Activated CD4-positive, alpha-beta T cell treated with anti-CD3 and anti-CD28 coated beads for 1 hour (primary cell): ENCODE results near the gene DIS3L.
A peak's percentile ranks its signal among the peaks of the same experiment; 100 is the strongest.
"Not testable (repeated sequence)": the region's sequence is repeated elsewhere in the genome, so short reads cannot be mapped to it uniquely, and the experiment has no call there.

Experiments
- DNase-seq: peaks from one replicate; pipeline ENCODE4 v3.0.0-alpha.2; 2020

Gene DIS3L

DNA sequence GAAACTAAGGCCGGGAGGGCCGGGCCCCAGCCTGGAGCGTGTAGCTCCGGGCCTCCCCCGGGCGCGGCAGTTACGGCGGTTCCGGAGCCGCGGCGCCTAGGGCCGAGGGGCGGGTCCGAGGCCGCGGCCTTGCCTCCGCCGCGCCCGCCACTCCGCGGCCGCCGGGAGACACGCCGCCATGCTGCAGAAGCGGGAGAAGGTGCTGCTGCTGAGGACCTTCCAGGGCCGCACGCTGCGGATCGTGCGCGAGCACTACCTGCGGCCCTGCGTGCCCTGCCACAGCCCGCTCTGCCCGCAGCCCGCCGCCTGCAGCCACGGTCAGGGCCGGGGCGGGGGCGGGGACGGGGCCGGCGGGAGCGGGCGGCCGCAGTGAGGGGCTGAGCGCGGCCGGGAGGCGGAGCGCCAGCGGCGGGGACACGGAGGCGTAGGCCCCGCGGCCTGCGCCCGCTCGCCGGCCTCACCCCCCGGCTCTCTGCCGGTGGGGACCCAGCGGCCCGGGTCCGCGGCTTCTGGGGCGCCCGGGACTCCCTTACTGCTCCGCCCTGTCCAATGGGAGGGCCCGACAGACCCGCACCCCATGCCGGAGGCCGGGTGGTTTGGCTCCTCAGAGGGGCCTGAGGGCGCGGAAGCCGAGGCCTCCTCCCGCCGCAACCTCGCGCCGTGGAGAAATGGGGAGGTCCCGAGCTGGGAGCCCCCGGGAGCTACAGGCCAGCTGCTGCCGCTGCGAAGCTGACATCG lies at the start of gene DIS3L:
Gene DIS3L, plus strand, starts transcription at position 150 of the 738 bp plus-strand sequence. Its CDS starts 29 bp downstream, at position 179.
- peak; percentile 49 for DNase-seq

DNA sequence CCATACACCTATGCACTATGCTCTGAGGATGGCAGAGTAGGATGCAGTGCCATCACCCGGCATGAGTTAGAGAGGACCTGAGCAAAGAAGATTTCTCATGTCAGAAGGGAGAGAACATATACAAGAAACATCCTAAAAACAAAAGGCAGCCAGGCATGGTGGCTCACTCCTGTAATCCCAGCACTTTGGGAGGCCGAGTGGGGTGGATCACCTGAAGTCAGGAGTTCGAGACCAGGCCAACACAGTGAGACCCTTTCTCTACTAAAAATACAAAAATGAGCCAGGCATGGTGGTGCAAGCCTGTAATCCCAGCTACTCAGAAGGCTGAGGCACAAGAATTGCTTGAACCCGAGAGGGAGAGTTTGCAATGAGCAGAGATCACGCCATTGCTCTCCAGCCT lies 47.5 kb upstream of the DIS3L start:
- not testable (repeated sequence) for DNase-seq

DNA sequence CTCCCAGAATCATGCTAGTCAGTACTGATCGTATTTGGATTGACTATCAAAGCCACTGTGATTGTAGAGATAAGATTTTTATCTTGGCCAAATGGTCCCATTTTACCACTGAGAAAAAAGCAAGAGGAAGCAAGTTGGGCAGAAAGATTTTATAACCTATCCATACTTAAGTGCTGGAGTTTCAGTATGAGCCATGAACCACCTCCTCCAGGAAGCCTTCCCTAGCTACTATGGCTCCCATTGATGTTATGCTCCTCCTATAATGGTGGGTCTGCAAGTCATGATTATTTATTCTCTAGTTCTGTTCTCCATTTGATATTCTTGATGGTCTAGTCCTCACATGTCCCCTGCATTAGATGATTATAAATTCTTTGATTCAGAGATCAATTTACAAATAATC lies 46.4 kb upstream of the DIS3L start:
- no peak for DNase-seq

DNA sequence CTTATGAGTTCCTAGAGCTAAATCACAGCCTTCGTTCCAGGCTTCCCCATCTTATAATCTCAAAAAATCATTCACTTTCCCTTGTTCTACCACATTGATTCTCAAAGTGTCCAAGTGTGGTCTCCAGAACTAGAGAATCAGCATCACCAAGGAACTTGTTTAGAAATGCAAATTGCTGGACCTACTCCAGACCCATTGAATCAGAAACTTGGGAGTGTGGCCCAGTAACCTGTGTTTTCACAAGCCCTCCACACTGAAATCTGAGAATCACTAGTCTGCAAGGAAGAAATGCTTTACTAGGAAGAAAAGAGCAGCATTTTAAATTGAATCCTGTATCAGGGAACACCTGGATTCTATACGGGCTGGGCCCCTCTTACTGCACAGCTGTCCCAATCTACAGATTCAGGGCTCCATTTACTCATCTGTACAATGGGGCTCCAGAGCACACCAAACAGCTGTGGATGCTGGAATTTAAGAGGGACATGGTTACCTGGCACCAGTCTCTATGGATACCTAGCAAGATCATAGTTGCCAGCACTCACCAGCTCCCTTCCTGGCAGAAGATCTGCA lies 43.7 kb upstream of the DIS3L start:
- no peak for DNase-seq

DNA sequence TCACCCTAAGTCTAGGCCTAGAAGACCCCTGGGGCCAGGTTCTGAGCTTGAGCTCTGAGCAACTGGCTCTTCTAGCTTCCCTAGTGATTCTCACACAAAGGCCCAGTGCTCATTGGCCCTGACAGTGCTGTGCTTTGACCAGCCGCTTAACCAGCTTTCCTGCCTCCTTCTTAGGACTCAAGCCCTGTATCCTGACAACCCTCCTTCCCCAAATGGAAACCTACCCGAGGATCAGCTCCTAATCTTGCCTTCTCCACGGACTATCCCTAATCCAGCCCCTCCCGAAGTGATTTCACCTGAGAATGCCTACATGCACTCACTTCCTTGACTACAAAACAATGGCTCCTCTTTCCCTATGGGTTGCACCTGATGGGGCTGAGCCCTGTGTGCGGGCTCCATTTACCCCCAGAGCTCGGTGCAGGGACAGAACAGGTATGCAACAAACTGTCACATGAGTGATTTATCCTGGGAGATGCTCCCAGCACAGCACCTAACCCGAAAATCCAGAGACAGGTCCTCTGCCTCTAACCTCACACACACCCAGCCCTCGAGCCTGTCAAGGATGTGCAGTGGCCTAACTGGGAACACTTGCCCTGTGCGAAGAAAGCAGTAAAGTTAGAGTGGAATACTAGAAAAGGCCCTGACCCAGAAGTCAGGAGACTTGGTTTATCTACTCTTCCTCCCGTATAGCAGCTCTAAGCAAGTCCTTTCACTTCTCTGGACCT lies 42.1 kb upstream of the DIS3L start:
- no peak for DNase-seq

DNA sequence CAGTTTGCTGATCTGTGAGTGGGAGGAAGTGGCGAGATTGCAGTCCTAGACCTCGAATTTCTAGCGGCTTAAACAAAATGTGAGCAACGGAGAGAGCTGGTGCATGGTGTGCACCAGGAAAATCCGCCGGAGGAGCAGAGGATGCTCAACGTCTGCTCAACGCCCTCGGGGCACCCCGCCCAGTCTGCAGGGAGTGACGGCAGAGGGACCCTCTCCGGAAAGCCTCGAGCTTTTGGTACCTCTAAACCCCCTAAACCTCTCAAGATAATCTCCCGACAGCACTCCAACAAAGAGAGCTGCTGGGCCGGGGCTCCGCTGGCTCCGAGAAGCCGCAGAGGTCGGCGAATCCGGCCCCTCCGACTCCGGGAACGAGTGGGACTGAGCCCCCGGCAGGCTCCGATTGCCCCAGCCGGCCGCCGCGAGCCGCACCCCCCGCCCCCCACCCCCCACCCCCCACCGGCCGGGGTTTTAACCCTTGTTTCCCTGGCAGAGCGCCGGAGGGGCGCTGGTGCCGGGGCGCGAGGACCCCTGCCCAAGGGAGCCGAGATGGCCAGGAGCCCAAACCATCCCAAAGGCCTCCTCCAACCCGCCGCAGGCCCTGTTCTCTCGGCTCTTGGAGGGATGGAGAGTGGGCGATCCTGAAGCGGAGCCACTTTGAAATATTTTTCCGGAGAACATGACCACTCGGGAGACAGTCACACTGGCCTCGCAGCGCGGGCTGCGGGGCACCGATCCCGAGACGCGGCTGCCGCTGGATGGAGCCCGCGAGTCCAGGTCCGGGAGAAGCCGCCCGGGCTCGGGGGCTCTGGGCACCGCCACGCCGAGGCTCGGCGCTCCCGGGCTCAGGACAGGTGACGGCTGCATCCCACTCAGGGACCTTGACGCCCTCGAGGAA lies 41.3 kb upstream of the DIS3L start:
- DNase-seq: peak; percentile 20

DNA sequence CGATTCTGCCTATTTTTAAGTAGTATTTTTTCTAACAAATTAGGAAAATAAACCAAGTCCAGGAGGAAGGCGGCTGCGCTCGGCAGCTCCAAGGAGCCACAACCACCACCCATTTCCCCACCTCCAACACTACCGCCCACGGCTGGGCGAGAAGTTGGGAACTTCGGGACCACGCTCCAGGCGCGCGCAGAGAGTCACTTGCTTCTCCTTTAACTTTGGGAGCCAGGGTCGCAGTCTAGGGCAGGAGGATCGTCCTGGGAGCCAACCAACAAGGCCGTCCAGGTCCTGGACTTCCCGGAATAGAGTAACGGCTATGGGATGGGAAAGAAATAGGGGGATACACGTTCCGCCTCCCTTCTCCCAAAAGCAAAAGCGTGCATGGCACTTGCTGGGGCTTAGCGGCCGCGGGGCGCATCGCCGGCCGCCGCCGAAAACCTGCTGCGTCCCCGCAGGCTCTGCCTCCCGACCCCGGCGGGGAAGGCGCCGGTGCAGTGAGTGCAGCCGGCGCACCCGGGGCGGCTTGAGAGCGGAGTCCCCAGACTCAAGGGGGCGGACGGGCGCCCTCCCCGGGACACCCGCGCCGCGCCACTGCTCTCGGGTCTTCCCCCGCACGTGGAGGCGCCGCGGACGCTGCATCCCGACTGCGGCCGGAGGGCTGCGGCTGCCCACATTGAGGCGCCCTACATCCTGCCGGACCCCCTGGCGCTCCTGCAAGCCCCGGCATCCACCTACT lies 40.5 kb upstream of the DIS3L start:
- no peak for DNase-seq

DNA sequence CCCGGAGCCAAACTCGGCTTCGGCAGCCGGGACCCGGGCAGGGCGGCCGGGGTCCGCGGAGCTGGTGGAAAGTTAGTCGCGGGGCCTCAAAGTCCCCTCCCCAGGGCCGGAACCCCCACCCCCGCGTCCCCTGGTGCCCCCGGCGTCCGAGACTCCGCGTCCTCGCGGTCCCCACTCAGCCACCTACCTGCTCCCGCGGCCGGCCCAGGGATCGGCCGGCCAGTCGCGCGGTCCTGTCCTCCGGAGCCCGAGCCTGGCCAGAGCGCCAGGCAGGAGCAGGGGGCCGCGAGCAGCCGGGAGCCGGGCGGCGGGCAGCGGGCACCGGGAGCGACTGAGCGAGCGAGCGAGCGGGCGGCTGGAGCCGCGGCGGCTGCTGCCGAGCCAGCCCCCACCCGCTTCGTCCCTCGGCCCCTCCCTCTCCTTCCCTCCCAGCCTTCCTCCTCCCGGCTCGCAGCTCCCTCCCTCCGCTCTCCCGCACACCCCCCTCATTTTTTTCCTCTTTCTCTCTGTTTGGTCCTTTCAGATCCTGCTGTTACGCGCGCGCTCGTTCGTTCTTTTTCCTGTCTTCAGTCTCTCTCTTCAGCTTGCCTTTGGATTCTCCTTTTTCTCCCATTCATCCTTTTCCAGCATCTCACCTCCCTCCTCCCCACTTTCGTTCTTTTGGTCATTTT lies 39.8 kb upstream of the DIS3L start, which contains the start of gene MEGF11:
Gene MEGF11, minus strand, starts transcription at position 333 of the 671 bp plus-strand sequence. CDS start 125,347 bp downstream, outside the sequence.
- no peak for DNase-seq

DNA sequence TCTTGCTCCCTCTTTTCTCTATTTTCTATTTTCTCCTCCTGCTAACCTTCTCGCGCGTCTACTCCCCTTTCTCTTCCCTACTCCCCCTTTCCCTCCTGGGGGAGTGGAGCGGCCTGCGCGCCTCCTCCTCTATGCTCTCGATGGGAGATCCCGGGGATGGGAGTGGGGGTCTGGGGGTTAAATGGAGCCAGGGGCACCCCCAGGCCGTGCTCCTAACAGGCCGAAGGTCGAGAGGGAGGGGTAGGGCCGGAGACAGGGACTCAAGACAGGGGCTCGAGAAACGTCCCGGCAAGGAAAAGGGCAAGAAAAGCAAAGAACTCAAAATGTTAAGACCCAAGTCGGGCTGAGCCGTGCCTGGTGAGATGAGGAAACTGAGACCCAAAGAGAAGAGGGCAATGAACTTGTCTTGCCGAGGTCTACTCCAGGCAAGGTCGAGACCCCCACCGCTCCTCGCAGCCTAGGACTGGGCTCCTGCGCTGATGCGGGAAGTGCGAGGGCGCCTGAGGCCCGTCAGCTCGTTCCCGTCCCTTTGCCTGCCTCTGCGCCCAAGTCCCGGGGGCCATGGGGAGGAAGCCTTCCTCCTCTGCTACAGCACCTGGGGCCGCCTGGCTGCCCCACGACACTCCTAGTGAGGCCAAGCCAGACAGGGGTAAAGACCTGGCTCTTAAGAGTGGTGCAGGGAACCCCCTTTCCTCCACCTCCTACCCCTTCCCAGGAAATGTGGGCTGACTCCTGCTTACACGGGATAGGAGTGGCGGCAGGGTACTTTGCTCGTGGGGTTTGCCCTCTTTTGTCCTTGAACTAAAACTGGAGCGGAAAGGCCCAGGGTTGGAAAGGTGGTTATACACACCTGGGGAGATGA lies 39.0 kb upstream of the DIS3L start:
- no peak for DNase-seq

DNA sequence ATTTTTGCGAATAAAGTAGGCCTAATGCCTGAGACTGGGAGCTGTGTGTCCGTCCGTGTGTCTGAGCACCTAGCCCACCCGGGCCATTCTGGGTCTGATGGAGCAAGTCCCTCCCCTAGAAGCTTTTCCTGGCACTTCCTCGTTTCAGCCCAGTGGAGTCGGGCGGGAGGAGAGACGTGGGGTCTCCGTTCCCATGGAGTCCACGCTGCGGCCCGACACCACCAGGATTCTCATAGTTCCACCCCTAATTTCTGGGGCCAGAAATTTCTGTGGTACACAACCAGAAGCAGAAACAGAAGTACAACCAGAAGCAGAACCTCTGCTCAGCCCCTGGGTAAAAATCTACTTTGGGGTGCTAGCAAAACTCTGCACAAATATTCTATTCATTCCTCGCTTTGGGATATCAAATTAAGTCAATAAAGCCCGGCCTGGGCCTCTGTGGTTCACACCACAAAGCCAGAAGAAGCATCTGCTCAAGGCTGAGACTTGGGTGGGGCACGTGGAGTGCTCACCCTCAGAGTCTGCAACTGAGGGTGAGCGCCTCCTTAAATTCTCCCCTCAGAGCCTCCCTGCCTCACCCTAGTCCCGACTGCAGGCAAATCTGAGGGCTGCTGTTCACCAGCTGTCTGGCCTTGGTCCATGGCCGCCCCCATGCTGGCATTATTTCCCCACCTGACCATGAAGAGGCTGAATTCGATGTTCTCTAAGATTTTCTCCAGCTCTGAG lies 38.3 kb upstream of the DIS3L start:
- DNase-seq: no peak

DNA sequence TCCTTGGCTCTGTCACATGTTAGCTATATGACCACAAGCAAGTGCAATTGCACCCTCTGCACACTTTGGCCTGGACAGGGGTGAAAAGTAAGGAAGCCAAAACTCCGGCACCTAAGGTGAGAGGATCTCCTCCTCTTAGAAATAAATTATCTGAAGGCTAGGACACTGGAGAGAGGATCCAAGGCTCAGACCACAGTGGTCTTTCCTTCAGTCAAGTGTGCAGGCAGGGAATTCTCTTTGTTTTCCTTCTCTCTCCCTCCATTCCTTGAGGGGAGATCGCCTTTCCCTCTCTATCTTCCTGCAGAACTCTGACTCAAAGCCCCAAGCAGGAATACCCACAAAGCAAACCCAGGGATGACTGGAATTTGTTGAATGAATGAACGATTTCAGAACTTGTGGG lies 36.7 kb upstream of the DIS3L start:
- no peak for DNase-seq

DNA sequence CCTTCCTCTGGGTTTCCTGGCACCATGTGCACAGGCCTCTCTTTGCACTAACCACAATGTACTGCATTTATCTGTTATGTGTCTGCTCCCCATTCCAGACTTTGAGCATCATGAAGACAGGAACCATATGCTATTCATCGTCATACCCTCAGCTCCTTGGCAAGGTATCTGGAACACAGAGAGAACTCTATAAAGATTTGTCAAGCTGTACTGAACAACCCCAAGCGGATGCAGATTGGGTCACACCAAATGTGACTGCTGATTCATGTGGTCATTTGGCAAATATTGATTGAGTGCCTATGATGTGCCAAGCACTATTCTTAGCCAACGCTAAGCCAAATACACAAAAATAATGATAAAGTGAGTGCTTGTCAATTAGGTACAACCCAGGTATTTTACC lies 32.3 kb upstream of the DIS3L start:
- no peak for DNase-seq

DNA sequence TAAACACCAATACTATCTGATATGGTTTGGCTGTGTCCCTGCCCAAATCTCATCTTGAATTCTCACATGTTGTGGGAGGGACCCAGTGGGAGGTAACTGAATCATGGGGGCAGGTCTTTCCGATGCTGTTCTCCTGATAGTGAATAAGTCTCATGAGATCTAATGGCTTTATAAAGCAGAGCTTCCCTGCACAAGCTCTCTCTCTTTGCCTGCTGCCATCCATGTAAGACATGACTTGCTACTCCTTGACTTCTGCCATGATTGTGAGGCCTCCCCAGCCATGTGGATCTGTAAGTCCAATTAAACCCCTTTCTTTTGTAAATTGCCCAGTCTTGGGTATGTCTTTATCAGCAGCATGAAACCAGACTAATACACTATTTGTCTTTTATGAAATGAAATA lies 30.5 kb upstream of the DIS3L start:
- not testable (repeated sequence) for DNase-seq

DNA sequence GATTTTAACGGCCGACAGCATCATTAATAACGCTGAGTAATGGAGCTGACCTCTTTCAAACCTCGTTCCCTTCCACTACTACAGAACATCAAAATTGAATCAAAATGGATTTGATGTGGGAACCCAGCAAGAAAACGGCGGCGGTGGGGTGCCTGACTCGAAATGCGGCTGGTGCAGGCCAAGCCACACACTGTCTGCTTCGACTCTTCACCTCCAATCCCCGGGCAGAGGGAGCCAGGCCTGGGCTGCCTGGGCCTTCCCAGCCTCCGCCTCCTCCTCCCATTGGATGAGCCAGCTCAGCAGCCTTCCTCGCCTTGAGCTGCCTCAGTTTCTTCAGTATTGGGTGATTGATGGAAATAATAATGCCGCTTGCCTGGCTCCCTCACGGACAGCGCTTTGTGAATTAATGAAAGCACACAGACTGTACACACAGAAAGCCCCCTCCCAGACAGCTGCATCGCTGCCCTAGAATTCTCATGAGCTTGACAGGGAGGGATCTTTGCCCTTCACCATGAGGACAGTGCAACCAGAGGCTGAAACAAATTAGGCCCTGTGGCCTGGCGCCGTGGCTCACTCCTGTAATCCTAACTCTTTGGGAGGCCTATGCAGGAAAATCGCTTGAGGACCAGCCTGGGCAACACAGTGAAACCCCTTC lies 28.4 kb upstream of the DIS3L start:
- DNase-seq: no peak

DNA sequence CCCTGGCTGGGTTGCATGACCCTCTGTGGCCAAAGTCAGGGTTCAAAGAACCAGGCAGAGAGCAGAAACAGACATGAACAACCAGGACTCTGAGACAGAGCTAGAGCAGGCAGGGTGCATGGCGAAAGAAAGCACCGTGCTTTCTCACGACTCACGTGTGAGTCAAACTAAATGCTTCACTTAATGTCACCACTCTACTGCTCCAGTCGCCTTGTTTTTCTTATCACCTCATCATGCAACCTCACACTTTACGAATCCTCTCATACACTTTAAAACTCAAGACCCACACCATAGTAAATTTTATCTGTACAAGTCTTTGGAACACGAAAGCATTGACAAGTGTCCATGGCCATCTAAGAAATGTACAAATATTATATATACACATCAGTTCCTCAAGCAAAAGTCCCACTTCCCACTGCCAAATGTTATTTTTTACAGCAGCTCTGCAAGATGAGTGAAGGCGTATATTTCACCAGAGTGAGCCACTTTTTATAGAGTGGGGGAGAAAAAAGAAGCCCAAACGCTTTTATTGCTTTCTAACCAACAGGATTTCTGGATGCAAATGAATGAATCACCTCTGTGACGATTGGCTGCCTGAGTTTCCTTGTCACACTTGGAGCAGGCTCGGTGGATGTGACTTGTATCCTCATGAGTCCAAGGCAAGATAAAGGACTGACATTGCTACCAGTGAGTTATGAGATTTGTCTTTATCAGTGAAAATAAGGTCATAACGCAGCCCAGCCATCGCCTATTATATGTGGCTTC lies 23.9 kb upstream of the DIS3L start:
- no peak for DNase-seq

DNA sequence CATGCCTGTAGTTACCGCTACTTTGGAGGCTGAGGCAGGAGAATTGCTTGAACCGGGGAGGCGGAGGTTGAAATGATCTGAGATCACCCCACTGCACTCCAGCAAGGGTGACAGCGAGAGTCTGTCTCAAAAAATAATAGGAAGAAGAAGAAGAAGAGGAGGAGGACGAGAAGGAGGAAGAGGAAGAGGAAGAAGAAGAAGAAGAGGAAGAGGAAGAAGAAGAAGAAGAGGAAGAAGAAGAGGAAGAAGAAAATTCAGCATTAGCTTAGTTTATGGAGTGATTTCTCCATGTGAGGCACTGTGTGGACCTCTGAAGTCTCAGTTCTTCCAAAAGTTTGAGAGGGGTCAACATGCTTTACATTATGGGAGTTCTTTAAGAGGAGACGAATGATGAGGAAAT lies 22.4 kb upstream of the DIS3L start:
- DNase-seq: no peak

DNA sequence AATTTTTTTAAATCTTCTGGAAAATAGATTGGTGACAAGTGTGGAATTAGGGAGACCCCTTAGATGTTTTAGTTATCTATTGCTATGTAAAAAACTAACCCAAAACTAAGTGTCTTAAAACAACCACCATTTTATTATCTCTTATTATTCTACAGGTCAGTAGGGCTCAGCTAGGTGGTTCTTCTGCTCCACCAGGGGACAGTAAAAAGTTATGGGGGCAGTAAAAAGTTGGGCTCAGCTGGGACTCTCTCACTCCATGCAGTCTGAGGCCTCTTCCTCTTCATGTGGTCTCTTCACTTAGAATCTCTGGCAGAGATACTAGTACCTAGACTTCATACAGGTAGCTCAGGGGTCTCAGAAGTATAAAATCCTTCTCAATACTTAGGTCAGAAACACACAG lies 18.0 kb upstream of the DIS3L start:
- DNase-seq: no peak

DNA sequence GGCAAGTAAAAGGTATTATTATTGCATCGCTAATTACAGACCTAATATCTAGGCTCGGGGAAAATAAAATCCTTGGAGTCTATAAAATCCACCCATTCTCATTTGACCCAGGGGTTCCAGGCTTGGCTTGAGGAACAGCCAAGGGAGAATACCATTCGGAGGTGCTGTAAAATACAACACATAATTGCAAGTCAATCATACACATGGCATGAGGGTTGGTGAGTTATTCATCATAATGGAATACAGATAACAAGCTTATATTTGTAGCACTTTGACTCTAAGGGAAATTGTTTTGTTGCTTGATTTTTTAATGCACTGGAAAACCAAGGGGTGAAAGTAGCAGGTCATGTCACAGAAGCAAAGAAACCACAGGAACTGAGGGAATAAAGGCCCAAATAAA lies 16.8 kb upstream of the DIS3L start:
- DNase-seq: no peak

DNA sequence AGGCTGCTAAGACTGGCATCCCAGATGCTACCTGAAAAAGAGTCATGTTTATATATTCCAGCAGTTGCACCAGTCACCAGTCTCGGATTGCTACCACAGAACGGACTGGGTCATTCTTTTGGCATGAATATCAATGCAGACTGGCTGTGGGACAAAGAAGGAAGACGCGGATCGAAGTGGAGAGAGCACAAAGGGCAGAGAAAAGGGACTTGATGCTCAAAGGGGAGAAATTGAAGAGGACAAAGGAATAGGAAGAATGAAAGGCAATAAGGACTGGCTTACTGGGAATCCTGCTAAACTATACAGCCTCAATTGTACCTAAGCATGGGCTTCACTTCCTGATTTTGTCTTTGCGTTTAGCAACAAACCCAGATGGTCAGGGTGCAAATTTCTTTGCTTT lies 15.3 kb upstream of the DIS3L start:
- DNase-seq: no peak
